Small intestine (tissue), 7 donors: ENCODE results near the gene MOGAT2. TPM values are rescaled to one million over a fixed set of nuclear protein-coding genes. Genes with fewer than 3 reads are reported as not detected.

ENCODE experiments used
- DNase-seq, 2 donors: peaks; one replicate each; pipeline versions ENCODE4 v3.0.0 to v3.0.0-alpha.2; 2013
- FAIRE-seq: peaks from 2 replicates; lab custom pipeline; 2012; peaks lifted over from hg19 to GRCh38; lab: Jason Lieb, UNC
- H3K27ac ChIP-seq, 3 donors: one replicate each; pipeline ENCODE4 v1.5.1; 2013; ENCODE audit warnings: low read length in 2 of 3, mild to moderate bottlenecking in 2 of 3, control low read depth in 1 of 3, inconsistent platforms in 1 of 3, low read depth in 1 of 3, moderate library complexity in 1 of 3
- H3K27me3 ChIP-seq, 3 donors: one replicate each; pipeline ENCODE4 v1.6.1; 2013; ENCODE audit warnings: low read length in 3 of 3, inconsistent platforms in 1 of 3; ENCODE audit not compliant: control insufficient read depth in 3 of 3, insufficient read depth in 3 of 3
- H3K36me3 ChIP-seq, 3 donors: one replicate each; pipeline ENCODE4 v1.6.1; 2013; ENCODE audit warnings: low read length in 3 of 3, inconsistent platforms in 1 of 3, low read depth in 1 of 3, mild to moderate bottlenecking in 1 of 3, moderate library complexity in 1 of 3; ENCODE audit not compliant: control insufficient read depth in 3 of 3, insufficient read depth in 2 of 3
- H3K4me1 ChIP-seq, 3 donors: one replicate each; pipeline ENCODE4 v1.6.1; 2013; ENCODE audit warnings: low read length in 2 of 3, inconsistent platforms in 1 of 3, low read depth in 1 of 3, mild to moderate bottlenecking in 1 of 3, moderate library complexity in 1 of 3; ENCODE audit not compliant: control insufficient read depth in 3 of 3, insufficient read depth in 2 of 3
- H3K4me3 ChIP-seq, 3 donors: one replicate each; pipeline ENCODE4 v1.5.1; 2013; ENCODE audit warnings: low read length in 3 of 3, control low read depth in 1 of 3, inconsistent platforms in 1 of 3, low read depth in 1 of 3, mild to moderate bottlenecking in 1 of 3, moderate library complexity in 1 of 3
- H3K9me3 ChIP-seq, 2 donors: one replicate each; pipeline ENCODE4 v1.6.1; 2013; ENCODE audit warnings: low read depth in 1 of 2, low read length in 1 of 2; ENCODE audit not compliant: control insufficient read depth in 2 of 2, insufficient read depth in 1 of 2
- WGBS, 3 donors: extraction: QIAGEN DNeasy Blood & Tissue Kit; methylation state at CpG; one replicate each; pipeline ENCODE4 v1.1.7; 2013; 5-methylcytosine and 5-hydroxymethylcytosine counted together
- polyA plus RNA-seq, 4 donors: library from polyadenylated mRNA; stranded (reverse) in 3 of 4; unstranded in 1 of 4; fragments of 200-250 nt in 3 of 4; fragments of 120-200 nt in 1 of 4; gene quantifications; one replicate each; pipeline versions ENCODE4 v1.2.1 to v1.2.3, GENCODE V29; 2013
- donor health status: healthy with polysubstance abuse.
- donor health status: control.
- donor health status: control.
- donor health status: Bipolar disorder and iron deficiency.
- donor health status: healthy.

Gene MOGAT2
- polyA plus RNA-seq, 4 donors, result 112 to 243 (median 145) TPM

- Histone ChIP-seq H3K27ac (no peak overlapping the region), H3K36me3 (peaks cover 0 to 74% (median 0%) of the 10 kb centered on the region in 3 donors), H3K9me3 (no peaks in the 10 kb centered on the region), H3K4me1 (peaks cover 0 to 41% (median 0%) of the 10 kb centered on the region in 3 donors), H3K27me3 (no peaks in the 10 kb centered on the region), H3K4me3 (no peak overlapping the region)
- FAIRE-seq (no peak), DNase-seq (no peak)
- 93% methylated on average over 9 of the region's 9 CpGs for WGBS, 3 donors
Measured at GRCh38 chr11:75781831-75782230, 64.2 kb downstream of the MOGAT2 start.

Other genes with a start within 250 kb of the MOGAT2 start
- gene GDPD5, start 191.9 kb upstream of the MOGAT2 start, polyA plus RNA-seq, result 10 to 100 TPM in 1 of 4 donors, 1 to 10 TPM in 3; 1.1 to 82.7 (median 6.1) TPM
- 100 to 1,000 TPM in 1 of 4 donors, 10 to 100 TPM in 1, 1 to 10 TPM in 2; 8.1 to 151 (median 33.6) TPM for gene SERPINH1, start 155.6 kb upstream of the MOGAT2 start, polyA plus RNA-seq
- gene MAP6, start 48.8 kb upstream of the MOGAT2 start, polyA plus RNA-seq, result 1 to 10 TPM in 2 of 4 donors, under 1 TPM in 1, not detected in 1; 0.54 to 2.9 (median 2.5) TPM
- 10 to 100 TPM in 3 of 4 donors, 1 to 10 TPM in 1; 5.8 to 97.5 (median 16.4) TPM for gene DGAT2, start 50.9 kb downstream of the MOGAT2 start, polyA plus RNA-seq
- gene UVRAG, start 97.4 kb downstream of the MOGAT2 start, polyA plus RNA-seq, result 10 to 100 TPM in 1 of 4 donors, 1 to 10 TPM in 3; 5.4 to 13.2 (median 7.1) TPM